HG02870 (cell line): ENCODE results near the gene RGS12.

Experiments
- ATAC-seq: cut with Tn5 transposase; IDR thresholded peaks from one replicate; pipeline ENCODE4 v1.9.1; 2021; ENCODE audit warnings: mild to moderate bottlenecking, moderate library complexity; ENCODE audit not compliant: unreplicated experiment

The RGS12 gene

GRCh38 chr4:3324093-3324815 is 31.4 kb downstream of the RGS12 start:
- no peak for ATAC-seq

- ATAC-seq = no peak
These were observed 36.2 kb downstream of the RGS12 start for GRCh38 chr4:3328814-3329663.

- ATAC-seq = no peak
These were observed 37.1 kb downstream of the RGS12 start for GRCh38 chr4:3329887-3330286.

GRCh38 chr4:3330707-3331106 is 37.9 kb downstream of the RGS12 start:
- ATAC-seq = no peak

- ATAC-seq = no peak
These were observed 38.9 kb downstream of the RGS12 start for GRCh38 chr4:3331511-3332394.

- no peak for ATAC-seq
These were observed 39.7 kb downstream of the RGS12 start for GRCh38 chr4:3332498-3332897.

GRCh38 chr4:3334316-3334715 is 41.5 kb downstream of the RGS12 start:
- no peak for ATAC-seq

GRCh38 chr4:3335385-3335784 is 42.6 kb downstream of the RGS12 start:
- ATAC-seq = no peak

- no peak for ATAC-seq
These were observed 43.2 kb downstream of the RGS12 start for GRCh38 chr4:3335982-3336381.

- ATAC-seq = no peak
These were observed 43.8 kb downstream of the RGS12 start for GRCh38 chr4:3336382-3337356.

- ATAC-seq = no peak
These were observed 44.5 kb downstream of the RGS12 start for GRCh38 chr4:3337357-3337732.

- no peak for ATAC-seq
These were observed 45.0 kb downstream of the RGS12 start for GRCh38 chr4:3337811-3338210.

GRCh38 chr4:3338321-3338838 is 45.6 kb downstream of the RGS12 start:
- ATAC-seq = no peak

GRCh38 chr4:3338976-3339531 is 46.2 kb downstream of the RGS12 start:
- ATAC-seq = no peak

GRCh38 chr4:3339577-3339976 is 46.8 kb downstream of the RGS12 start:
- no peak for ATAC-seq

GRCh38 chr4:3340038-3340699 is 47.3 kb downstream of the RGS12 start:
- ATAC-seq = no peak

GRCh38 chr4:3340700-3341083 is 47.9 kb downstream of the RGS12 start:
- ATAC-seq = no peak

- ATAC-seq = no peak
These were observed 48.9 kb downstream of the RGS12 start for GRCh38 chr4:3341760-3342159.

GRCh38 chr4:3342182-3342854 is 49.5 kb downstream of the RGS12 start:
- no peak for ATAC-seq
